Tibial artery (tissue), 4 donors: ENCODE data around the gene ZNRF1.

Experiments used
- DNase-seq, 2 donors: peaks; one replicate each; pipeline ENCODE4 v3.0.0-alpha.2; 2019
- H3K27ac ChIP-seq, 2 donors: fragments of 200-600 bp; sonication (generic) in 1 of 2; 1 replicate in 1 of 2; 2 replicates in 1 of 2; pipeline ENCODE4 v1.5.1; 2018 to 2019; ENCODE audit warnings: mild to moderate bottlenecking in 1 of 2
- H3K27me3 ChIP-seq, 2 donors: fragments of 200-600 bp; sonication (generic) in 1 of 2; one replicate each; pipeline versions ENCODE4 v1.5.1 to v1.6.0; 2016 to 2019
- H3K36me3 ChIP-seq, 3 donors: fragments of 200-600 bp; sonication (generic) in 2 of 3; one replicate each; pipeline ENCODE4 v1.5.1; 2016 to 2019; ENCODE audit warnings: mild to moderate bottlenecking in 2 of 3
- H3K4me1 ChIP-seq, 4 donors: fragments of 200-600 bp; sonication (generic) in 2 of 4; 1 replicate in 3 of 4; 2 replicates in 1 of 4; pipeline ENCODE4 v1.5.1; 2016 to 2019
- H3K4me3 ChIP-seq, 2 donors: fragments of 200-600 bp; sonication (generic) in 1 of 2; 1 replicate in 1 of 2; 2 replicates in 1 of 2; pipeline ENCODE4 v1.5.1; 2018 to 2019; ENCODE audit warnings: mild to moderate bottlenecking in 2 of 2
- H3K9me3 ChIP-seq, 3 donors: fragments of 200-600 bp; sonication (generic) in 1 of 3; one replicate each; pipeline ENCODE4 v1.5.1; 2016 to 2019
- intact Hi-C: fragments of 100-400 bp; cut with DNase I; formaldehyde crosslinking; loops from one replicate; pipeline ENCODE4 v1.15.0; 2023; ENCODE audit warnings: low total_unique reads
- TF ChIP-seq, protein P1 (sequence below), 2 experiments: fragments of 200-600 bp in 1 of 2; fragments of 450-650 bp in 1 of 2; IDR thresholded peaks; one replicate each; pipeline ENCODE4 v1.5.1; 2017 to 2019; ENCODE audit warnings: antibody characterized with exemption in 2 of 2, mild to moderate bottlenecking in 1 of 2, moderate library complexity in 1 of 2

Gene ZNRF1

DNA sequence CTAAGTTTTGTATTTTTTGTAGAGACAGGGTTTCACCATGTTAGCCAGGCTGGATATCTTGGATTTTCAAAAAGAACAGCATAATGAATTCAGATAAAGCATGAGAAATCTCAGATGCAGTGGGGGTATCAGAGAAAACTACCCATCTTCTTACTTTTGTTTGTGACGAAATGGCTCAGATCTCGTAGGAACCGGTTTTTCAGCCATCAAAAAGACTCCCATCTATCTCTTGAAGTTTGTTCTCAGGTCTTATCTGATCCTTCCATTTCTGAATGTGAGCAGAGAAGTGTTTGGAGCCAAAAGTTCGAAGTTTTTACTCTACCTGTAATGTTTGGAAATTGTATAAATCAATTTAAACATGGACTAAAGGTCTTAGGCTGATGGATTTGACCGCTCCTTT, 60.6 kb downstream of the ZNRF1 start:
- TF ChIP-seq, protein P1, sequence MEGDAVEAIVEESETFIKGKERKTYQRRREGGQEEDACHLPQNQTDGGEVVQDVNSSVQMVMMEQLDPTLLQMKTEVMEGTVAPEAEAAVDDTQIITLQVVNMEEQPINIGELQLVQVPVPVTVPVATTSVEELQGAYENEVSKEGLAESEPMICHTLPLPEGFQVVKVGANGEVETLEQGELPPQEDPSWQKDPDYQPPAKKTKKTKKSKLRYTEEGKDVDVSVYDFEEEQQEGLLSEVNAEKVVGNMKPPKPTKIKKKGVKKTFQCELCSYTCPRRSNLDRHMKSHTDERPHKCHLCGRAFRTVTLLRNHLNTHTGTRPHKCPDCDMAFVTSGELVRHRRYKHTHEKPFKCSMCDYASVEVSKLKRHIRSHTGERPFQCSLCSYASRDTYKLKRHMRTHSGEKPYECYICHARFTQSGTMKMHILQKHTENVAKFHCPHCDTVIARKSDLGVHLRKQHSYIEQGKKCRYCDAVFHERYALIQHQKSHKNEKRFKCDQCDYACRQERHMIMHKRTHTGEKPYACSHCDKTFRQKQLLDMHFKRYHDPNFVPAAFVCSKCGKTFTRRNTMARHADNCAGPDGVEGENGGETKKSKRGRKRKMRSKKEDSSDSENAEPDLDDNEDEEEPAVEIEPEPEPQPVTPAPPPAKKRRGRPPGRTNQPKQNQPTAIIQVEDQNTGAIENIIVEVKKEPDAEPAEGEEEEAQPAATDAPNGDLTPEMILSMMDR (IDR thresholded peaks at IDR 0.05), result no peak
- H3K27me3 ChIP-seq, result no peaks in the 10 kb centered on the region
- peaks cover 0 to 26% (median 14%) of the 10 kb centered on the region in 4 donors for H3K4me1 ChIP-seq
- no peak overlapping the region for H3K4me3 ChIP-seq
- intact Hi-C loops, result no loop called here
- H3K27ac ChIP-seq, result no peak overlapping the region
- H3K9me3 ChIP-seq, result no peaks in the 10 kb centered on the region
- no peaks in the 10 kb centered on the region for H3K36me3 ChIP-seq
- no peak for DNase-seq

DNA sequence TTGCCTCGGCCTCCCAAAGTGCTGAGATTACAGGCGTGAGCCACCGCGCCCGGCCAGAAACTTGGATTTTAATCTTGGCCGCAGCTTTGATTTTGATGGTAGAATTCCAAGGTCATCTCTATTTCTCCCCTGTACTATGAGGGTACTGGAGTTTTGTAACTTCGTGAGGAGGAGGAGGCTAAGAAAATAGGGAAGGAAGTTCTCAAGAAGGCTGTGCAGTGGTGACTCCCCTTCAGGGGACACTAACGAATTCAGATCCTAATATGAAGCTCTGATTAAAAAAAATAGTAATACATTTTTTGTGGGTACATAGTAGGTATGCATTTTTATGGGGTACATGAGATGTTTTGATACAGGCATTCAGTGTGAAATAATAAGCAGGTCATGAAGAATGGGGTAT, 61.9 kb downstream of the ZNRF1 start:
- Histone ChIP-seq H3K9me3 (no peaks in the 10 kb centered on the region), H3K27me3 (no peaks in the 10 kb centered on the region), H3K27ac (no peak overlapping the region), H3K36me3 (no peaks in the 10 kb centered on the region), H3K4me3 (no peak overlapping the region), H3K4me1 (peaks cover 0 to 16% (median 11%) of the 10 kb centered on the region in 4 donors)
- DNase-seq, result no peak
- intact Hi-C loops, result no loop called here
- TF ChIP-seq, protein P1 (IDR thresholded peaks at IDR 0.05), result no peak

DNA sequence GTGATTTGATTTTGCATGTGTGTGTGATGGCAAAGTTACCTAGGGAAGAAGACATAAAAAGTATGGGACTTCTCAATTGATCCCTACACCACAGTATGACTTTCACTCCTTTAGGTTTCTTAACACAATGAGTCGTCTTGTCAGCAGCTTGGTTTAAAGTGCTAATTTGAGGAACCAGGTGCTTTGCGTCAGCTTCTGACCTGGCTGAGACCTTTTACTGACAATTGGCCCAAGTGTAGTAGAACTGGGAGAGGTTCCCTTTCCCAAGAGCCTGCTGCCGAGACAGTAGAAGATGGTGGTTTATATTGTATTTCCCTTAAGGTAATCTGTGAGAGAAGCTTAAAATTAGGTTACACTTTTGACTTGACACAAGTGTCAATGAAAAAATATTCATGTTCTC, 62.8 kb downstream of the ZNRF1 start:
- no peak for DNase-seq
- Histone ChIP-seq H3K4me3 (no peak overlapping the region), H3K36me3 (no peaks in the 10 kb centered on the region), H3K27ac (no peak overlapping the region), H3K9me3 (no peaks in the 10 kb centered on the region), H3K27me3 (no peaks in the 10 kb centered on the region), H3K4me1 (peaks cover 0 to 15% (median 11%) of the 10 kb centered on the region in 4 donors)
- intact Hi-C loops, result no loop called here
- TF ChIP-seq, protein P1 (IDR thresholded peaks at IDR 0.05), result no peak

DNA sequence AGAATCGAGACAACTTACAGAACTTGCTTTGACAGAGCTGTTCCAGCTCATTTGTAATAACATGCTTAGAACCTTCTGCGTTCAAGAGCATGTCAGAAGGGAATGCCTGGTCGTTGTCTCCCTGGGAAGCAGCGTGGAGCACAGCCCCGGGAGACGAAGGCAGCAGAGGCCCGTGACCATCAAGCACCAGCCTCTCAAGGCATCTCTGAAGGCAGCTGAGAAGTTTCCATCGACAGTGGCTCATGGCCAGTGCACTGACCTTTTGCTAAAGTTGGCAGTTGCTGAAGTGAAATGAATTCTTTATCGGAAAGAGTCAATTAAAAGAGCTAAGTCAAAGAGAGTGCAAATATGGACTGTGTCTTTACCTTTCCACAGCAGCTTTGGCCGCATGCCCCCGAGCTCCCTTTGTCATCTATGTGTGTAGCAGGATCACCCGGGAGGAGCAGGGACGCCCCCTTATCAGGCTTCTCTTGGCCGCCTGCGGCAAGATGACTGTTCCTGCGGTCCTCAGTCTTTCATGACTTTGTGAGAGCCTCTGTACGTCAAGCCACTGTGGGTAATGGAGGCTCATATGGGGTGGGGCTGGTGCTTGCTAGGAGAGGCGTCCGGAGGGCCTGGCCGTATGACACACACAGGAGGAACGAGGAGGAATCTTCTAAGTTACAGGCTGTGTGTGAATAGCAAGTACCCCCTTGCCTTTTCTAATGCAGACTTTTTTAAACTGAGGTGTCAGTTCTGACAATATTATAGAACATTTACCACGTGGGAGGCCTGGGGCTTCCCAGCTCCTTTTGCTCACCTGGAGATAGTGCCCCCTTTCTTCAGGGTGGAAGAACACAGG, 63.5 kb downstream of the ZNRF1 start:
- TF ChIP-seq, protein P1 (IDR thresholded peaks at IDR 0.05), result no peak
- no peak for DNase-seq
- no peaks in the 10 kb centered on the region for H3K36me3 ChIP-seq
- no peak overlapping the region for H3K4me3 ChIP-seq
- no peak overlapping the region for H3K27ac ChIP-seq
- intact Hi-C loops, result no loop called here
- peaks cover 0 to 15% (median 11%) of the 10 kb centered on the region in 4 donors for H3K4me1 ChIP-seq
- no peaks in the 10 kb centered on the region for H3K27me3 ChIP-seq
- H3K9me3 ChIP-seq, result no peaks in the 10 kb centered on the region

DNA sequence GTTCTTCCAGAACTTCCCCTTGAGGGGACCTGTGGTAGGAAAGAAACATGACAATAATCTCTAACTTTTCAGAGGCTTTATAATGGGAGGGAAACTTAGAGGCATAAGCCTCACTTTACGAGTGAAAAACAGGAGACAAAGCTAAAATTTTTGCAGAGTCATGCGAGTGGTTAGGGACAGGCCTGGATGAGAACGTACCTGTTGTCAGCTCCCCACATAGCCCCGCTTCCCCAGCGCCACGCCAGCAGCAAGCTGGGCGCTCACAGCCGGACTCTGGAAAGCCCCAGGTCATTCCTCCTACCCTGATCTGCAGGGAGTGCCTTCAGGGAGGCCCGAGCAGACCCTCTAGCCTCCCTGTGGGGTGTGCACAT, 64.1 kb downstream of the ZNRF1 start:
- no peaks in the 10 kb centered on the region for H3K9me3 ChIP-seq
- H3K27me3 ChIP-seq, result no peaks in the 10 kb centered on the region
- no peaks in the 10 kb centered on the region for H3K36me3 ChIP-seq
- intact Hi-C loops, result no loop called here
- TF ChIP-seq, protein P1 (IDR thresholded peaks at IDR 0.05), result no peak
- peaks cover 0 to 15% (median 11%) of the 10 kb centered on the region in 4 donors for H3K4me1 ChIP-seq
- H3K27ac ChIP-seq, result no peak overlapping the region
- no peak overlapping the region for H3K4me3 ChIP-seq
- DNase-seq, result no peak
